Activated naive CD4-positive, alpha-beta T cell treated with anti-CD3 and anti-CD28 coated beads, Interleukin-2, amount 50 U/mL, for 72 hours (primary cell): Measurements from ENCODE around the gene PAQR6. TPM values are rescaled to one million over a fixed set of nuclear protein-coding genes. Genes with fewer than 3 reads are reported as not detected.

ENCODE experiments used
- ATAC-seq, 2 donors: fragments of 150-1000 bp; cut with Tn5 transposase; 2 replicates each; pipeline ENCODE4 v1.10.0; 2021; ENCODE audit warnings: mild to moderate bottlenecking in 2 of 2, moderate library complexity in 2 of 2
- DNase-seq, 2 donors: peaks; one replicate each; pipeline ENCODE4 v3.0.0; 2021 to 2022; ENCODE audit warnings: low spot score in 2 of 2
- H3K27ac Mint-ChIP-seq, 2 donors: one replicate each; pipeline ENCODE4 v1.8.0; 2022; ENCODE audit warnings: mild to moderate bottlenecking in 2 of 2, mixed read lengths in 2 of 2
- H3K36me3 Mint-ChIP-seq, 2 donors: one replicate each; pipeline ENCODE4 v1.8.0; 2022; ENCODE audit warnings: mixed read lengths in 2 of 2
- H3K9me3 Mint-ChIP-seq, 2 donors: one replicate each; pipeline ENCODE4 v1.8.0; 2022; ENCODE audit warnings: mixed read lengths in 2 of 2
- total RNA-seq, 2 donors: library from RNA; stranded (reverse); gene quantifications; one replicate each; pipeline ENCODE4 v1.2.3, GENCODE V29; 2022

The PAQR6 gene
- total RNA-seq, 2 donors from 2014 or later: 9.3 to 9.5 TPM

DNA sequence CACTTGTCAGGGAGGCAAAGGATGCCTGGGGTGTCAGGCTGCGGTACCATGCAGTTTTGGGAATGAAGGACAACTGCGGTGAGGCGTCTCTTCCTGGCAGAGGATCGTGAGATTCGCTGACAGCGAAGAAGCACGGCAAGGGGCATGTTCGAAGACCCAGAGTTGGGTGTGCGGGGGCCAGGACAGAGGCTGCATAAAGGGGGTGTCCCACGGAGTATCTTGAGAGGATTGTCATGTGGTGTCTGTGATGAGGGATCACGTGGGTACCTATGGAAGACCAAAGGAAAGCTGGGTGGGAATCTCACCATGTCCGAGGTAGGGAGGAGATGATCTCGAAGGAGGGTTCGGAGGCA is 53.6 kb downstream of the PAQR6 start:
- H3K36me3 Mint-ChIP-seq: peaks cover 32 to 55% of the 10 kb centered on the region in 2 donors

DNA sequence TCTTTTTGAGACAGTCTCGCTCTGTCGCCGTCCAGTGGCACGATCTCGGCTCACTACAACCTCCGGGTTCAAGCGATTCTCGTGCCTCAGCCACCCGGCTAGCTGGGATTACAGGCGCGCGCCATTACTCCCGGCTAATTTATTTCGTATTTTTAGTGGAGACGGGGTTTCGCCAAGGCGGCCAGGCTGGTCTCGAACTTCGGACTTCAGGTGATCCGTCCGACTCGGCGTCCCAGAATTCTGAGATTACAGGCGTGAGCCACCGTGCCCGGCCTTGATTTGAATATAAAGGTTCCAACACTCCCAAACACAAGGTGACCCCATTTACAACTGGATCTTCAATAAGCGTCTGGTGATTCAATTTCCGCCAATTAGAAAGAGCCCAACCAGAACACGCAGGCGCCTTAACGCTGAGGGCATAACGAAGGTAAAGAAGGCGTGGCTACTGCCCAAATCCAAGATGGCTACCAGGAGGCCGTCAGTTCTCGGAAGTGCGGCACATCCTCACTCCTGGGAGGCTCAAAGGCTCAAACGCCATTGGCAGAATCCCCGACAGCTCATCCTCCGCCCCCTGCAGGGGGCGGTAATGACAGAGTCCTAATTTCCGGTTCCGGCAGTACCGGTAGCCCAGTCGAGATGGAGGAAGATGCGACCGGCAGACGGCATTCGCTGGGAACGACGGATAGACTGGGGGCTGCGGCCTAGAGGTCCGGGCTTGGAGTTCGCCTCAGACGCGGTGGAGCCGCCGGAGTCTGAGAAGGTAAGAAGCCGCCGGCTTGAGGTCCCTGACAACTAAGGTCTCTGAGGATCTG is 54.2 kb downstream of the PAQR6 start, which contains the start of gene SLC25A44:
TSS of gene SLC25A44 (plus strand) at position 617 of the 812 bp plus-strand sequence. CDS start 5,744 bp downstream, outside the sequence.
- Mint-ChIP-seq H3K9me3 (no peaks in the 10 kb centered on the region), H3K36me3 (peaks cover 29 to 49% of the 10 kb centered on the region in 2 donors), H3K27ac (peak within 1 kb of the TSS; percentile 94 to 98)
- peak; percentile 97 to 99 for DNase-seq
- peak; percentile 91 to 96 for ATAC-seq

More for the DNA sequence above, 53.6 kb downstream of the PAQR6 start:
- ATAC-seq (no peak), DNase-seq (no peak)
- Mint-ChIP-seq H3K9me3 (no peaks in the 10 kb centered on the region), H3K27ac (peak overlapping the region; percentile 94 to 98)

Other genes starting within 250 kb of the PAQR6 start
- gene SSR2, start 227.1 kb downstream of the PAQR6 start, total RNA-seq: 100 to 1,000 TPM; 178 TPM
- gene UBQLN4, start 194.3 kb downstream of the PAQR6 start, total RNA-seq: 10 to 100 TPM; 31.3 to 32.2 TPM
- gene LAMTOR2, start 193.3 kb downstream of the PAQR6 start, total RNA-seq: 10 to 100 TPM; 36.0 to 51.7 TPM
- gene RAB25, start 186.9 kb downstream of the PAQR6 start, total RNA-seq: under 1 TPM; 0.36 to 0.89 TPM
- under 1 TPM; 0.16 to 0.49 TPM for gene MEX3A, start 165.6 kb downstream of the PAQR6 start, total RNA-seq
- 100 to 1,000 TPM; 116 to 147 TPM for gene LMNA, start 133.3 kb downstream of the PAQR6 start, total RNA-seq
- 10 to 100 TPM; 10.5 to 36.2 TPM for gene SEMA4A, start 94.5 kb downstream of the PAQR6 start, total RNA-seq
- gene SLC25A44, start 54.0 kb downstream of the PAQR6 start, total RNA-seq: 10 to 100 TPM; 79.1 to 82.1 TPM
- gene PMF1, start 35.0 kb downstream of the PAQR6 start, total RNA-seq: 100 to 1,000 TPM; 120 to 156 TPM
- gene BGLAP, start 5.9 kb downstream of the PAQR6 start, total RNA-seq: 1 to 10 TPM; 4.3 to 9.7 TPM
- gene SMG5, start 34.8 kb upstream of the PAQR6 start, total RNA-seq: 100 to 1,000 TPM in 1 of 2 donors, 10 to 100 TPM in 1; 80.4 to 115 TPM
- 10 to 100 TPM; 11.0 to 24.4 TPM for gene TMEM79, start 36.3 kb upstream of the PAQR6 start, total RNA-seq
- 10 to 100 TPM; 16.2 to 25.9 TPM for gene GLMP, start 47.6 kb upstream of the PAQR6 start, total RNA-seq
- not detected for gene VHLL, start 51.3 kb upstream of the PAQR6 start, total RNA-seq
- 100 to 1,000 TPM; 229 to 347 TPM for gene CCT3, start 90.2 kb upstream of the PAQR6 start, total RNA-seq
- under 1 TPM in 1 of 2 donors, not detected in 1; 0.76 TPM for gene TSACC, start 90.5 kb upstream of the PAQR6 start, total RNA-seq
- not detected for gene RHBG, start 121.2 kb upstream of the PAQR6 start, total RNA-seq